Measurements from ENCODE around the gene SH2B2. TPM values are rescaled to one million over a fixed set of nuclear protein-coding genes. Genes with fewer than 3 reads are reported as not detected.

SH2B2 gene
- total RNA-seq, 1 donor from 2014 or later = 32.1 TPM

DNA sequence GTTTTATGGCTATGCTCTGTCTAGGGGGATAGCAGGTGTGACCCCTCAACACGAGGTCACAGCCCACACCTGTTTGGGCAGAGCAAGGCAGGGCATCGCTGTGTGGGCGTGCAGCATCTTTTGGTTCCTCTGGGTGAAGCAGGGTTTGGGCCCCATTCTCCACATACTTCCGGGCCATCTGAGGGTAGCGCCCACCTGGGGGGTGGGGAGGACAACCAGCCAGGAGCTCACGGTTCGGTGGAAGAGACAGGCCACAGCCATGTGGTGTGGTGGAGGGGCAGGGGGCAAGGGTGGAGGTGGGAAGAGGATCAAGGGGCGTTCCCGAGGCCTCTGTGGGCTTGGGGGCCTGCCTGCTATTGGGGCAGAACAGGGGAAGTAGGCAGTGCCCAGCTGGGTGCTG is 2.4 kb downstream of the SH2B2 start:
- ChIA-PET POLR2A (interaction anchor here (0.5 to 6.0 kb wide), 8 partner anchors 15 to 108 kb away, joined by 4 to 180 read pairs (median 7); partner anchors contain the start of gene PRKRIP1), CTCF (interaction anchor here (1.0 kb wide), 1 partner anchor 10 kb away, joined by 3 read pairs; no protein-coding TSS in a partner anchor)
- H3K27ac Mint-ChIP-seq = peak overlapping the region; percentile 84

DNA sequence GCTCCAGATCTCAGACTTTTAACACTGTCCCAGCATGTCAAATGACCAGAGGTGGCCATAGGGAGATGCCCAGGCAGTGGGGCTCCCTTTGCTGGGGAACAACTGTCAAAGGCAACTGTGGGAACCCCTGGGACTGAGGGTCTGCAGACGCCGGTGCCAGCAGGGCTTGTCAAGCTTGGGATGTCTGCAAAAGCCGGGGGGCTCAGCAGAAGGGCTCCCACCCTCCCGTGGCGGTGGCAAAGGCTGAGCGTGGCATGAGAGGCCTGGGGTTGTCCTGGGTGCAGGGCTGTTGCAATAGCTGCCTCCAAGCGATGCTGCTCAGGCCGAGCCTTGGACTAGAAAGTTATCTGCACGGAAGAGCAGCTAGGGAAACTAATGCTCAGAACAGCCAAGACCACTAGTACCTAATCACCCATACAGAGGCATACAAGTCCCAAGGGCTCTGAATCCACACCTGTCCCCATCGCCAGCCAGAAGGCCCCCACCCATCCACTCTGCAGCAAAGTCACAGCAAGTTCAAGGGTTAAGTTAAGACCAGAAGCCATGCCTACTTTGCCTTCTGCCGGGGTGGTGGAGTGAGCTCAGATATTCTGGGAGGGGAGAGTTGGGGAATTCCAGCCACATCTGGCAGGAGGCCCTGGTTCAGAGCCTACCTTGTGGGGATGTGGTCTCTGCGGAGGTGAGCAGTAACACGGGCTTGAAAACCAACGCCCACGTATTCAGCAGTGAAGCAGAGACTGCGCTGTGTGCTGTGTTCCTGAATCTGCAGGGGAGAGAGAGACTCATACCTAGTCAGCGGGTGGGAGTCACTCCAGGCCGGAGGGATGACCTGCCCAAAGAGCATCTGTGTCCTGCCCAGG is 4.6 kb downstream of the SH2B2 start:
- DNase-seq (peak; percentile 39), ATAC-seq (ENCODE audit: low read depth) (peak; percentile 43)
- ChIA-PET CTCF (interaction anchor here (0.7 kb wide), 1 partner anchor 16 kb away, joined by 3 read pairs; no protein-coding TSS in a partner anchor), POLR2A (interaction anchor here (0.9 to 6.0 kb wide), 5 partner anchors 13 to 1862 kb away, joined by 3 to 180 read pairs (median 4); partner anchors contain the start of genes MEPCE, PRKRIP1 and ZCWPW1)
- H3K27ac Mint-ChIP-seq = peak overlapping the region; percentile 74
- peaks cover 82% of the 10 kb centered on the region for H3K4me1 Mint-ChIP-seq
- TF ChIP-seq, protein P1, sequence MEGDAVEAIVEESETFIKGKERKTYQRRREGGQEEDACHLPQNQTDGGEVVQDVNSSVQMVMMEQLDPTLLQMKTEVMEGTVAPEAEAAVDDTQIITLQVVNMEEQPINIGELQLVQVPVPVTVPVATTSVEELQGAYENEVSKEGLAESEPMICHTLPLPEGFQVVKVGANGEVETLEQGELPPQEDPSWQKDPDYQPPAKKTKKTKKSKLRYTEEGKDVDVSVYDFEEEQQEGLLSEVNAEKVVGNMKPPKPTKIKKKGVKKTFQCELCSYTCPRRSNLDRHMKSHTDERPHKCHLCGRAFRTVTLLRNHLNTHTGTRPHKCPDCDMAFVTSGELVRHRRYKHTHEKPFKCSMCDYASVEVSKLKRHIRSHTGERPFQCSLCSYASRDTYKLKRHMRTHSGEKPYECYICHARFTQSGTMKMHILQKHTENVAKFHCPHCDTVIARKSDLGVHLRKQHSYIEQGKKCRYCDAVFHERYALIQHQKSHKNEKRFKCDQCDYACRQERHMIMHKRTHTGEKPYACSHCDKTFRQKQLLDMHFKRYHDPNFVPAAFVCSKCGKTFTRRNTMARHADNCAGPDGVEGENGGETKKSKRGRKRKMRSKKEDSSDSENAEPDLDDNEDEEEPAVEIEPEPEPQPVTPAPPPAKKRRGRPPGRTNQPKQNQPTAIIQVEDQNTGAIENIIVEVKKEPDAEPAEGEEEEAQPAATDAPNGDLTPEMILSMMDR (IDR thresholded peaks at IDR 0.05) = no peak
- intact Hi-C loops (cut with micrococcal nuclease) = loop anchor here (1.0 kb wide), 1 partner anchor 16 kb away; no protein-coding TSS in a partner anchor
- peak overlapping the region; percentile 74 for H3K4me3 Mint-ChIP-seq
- H3K9me3 Mint-ChIP-seq = no peaks in the 10 kb centered on the region
- H3K36me3 Mint-ChIP-seq (ENCODE audit: low read depth) = peaks cover 5% of the 10 kb centered on the region
- no peaks in the 10 kb centered on the region for H3K27me3 Mint-ChIP-seq

More for the DNA sequence above, 2.4 kb downstream of the SH2B2 start:
- ATAC-seq (ENCODE audit: low read depth) = no peak
- H3K4me1 Mint-ChIP-seq = peaks cover 77% of the 10 kb centered on the region
- H3K27me3 Mint-ChIP-seq = no peaks in the 10 kb centered on the region
- peak overlapping the region; percentile 83 for H3K4me3 Mint-ChIP-seq
- DNase-seq = no peak
- TF ChIP-seq, protein P1 (IDR thresholded peaks at IDR 0.05) = no peak
- intact Hi-C loops (cut with micrococcal nuclease) = loop anchor here (5.0 kb wide), 1 partner anchor 178 kb away; no protein-coding TSS in a partner anchor
- no peaks in the 10 kb centered on the region for H3K36me3 Mint-ChIP-seq (ENCODE audit: low read depth)
- H3K9me3 Mint-ChIP-seq = no peaks in the 10 kb centered on the region

DNA sequence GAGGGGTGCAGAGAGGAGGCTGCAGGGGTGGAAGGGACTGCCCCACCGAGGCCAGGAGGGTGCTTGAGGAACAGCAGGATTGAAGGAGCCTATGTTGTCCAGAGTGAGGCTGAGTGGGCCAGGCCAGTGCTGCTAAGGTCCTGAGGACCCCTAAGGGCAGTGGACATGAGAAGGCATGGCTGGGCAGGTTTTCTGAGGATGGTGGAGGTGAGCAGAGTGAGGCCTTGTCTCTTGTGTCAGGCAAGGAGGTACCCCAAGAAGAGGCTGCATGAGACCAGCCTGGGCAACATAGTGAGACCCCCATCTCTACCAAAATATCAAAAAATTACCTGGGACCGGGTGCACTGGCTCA is 5.2 kb downstream of the SH2B2 start:
- ChIA-PET CTCF (no interaction called here), POLR2A (interaction anchor here (1.0 to 6.0 kb wide), 6 partner anchors 12 to 1863 kb away, joined by 3 to 180 read pairs (median 6); partner anchors contain the start of genes MEPCE, PRKRIP1 and ZCWPW1)
- Mint-ChIP-seq H3K4me3 (peak overlapping the region; percentile 74), H3K36me3 (ENCODE audit: low read depth) (peaks cover 9% of the 10 kb centered on the region), H3K9me3 (no peaks in the 10 kb centered on the region), H3K27me3 (no peaks in the 10 kb centered on the region), H3K4me1 (peaks cover 89% of the 10 kb centered on the region), H3K27ac (peak overlapping the region; percentile 74)
- intact Hi-C loops (cut with micrococcal nuclease) = loop anchor here (1.0 kb wide), 1 partner anchor 15 kb away; no protein-coding TSS in a partner anchor
- TF ChIP-seq, protein P1 (IDR thresholded peaks at IDR 0.05) = no peak
- DNase-seq = no peak
- ATAC-seq (ENCODE audit: low read depth) = no peak

DNA sequence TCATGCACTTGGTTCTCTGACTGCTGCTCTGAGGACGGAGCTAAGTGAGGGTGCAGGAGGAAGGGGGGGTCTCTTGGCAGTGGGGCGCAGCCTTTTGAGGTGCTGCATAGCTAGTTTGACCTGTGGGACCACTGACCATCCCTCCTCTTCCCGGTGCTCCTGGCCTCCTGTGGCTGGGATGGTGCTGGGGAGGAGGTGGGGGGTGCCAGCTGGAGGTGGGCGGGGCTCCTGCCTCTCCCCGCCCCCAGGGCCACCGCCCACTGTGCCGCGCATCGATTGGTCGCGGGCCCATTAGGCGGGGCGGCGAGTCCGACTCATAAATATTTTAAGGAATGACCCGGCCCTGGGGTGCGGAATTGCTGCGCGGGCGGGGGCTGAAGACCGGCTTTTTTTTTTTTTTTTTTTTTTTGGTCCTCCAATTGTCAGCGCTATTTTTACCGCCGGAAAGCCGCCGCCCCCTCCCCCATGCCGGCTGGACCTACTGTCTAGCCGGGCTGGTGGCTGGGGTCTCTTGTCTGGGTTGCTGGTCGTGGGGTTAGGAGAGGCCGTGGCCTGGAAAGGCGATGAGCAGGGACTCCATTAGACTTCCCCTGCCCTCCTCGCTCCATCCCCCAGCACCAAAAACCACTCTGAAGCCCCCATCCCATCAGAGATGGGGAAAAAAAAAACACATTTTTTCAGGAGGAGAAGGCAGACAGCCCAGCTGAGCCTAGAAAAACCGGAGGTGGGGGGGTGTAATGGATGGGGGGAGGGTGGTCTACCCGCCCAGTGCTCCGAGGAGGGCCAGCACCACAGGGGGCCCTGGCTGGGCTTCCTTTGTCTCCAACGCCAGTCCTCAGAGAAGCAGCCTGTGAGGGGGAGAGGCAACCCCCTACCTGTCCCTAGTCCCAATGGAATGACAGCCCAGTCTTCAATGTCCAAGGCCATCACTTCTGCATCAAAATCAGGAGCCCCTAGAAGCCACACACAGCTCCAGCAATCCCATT is 6.4 kb downstream of the SH2B2 start:
- no peak overlapping the region for H3K4me3 Mint-ChIP-seq
- no peak for DNase-seq

More for the DNA sequence above, 6.4 kb downstream of the SH2B2 start:
- Mint-ChIP-seq H3K9me3 (no peaks in the 10 kb centered on the region), H3K27me3 (no peaks in the 10 kb centered on the region), H3K36me3 (ENCODE audit: low read depth) (peaks cover 15% of the 10 kb centered on the region), H3K27ac (peak overlapping the region; percentile 56), H3K4me1 (peaks cover 94% of the 10 kb centered on the region)
- TF ChIP-seq, protein P1 (IDR thresholded peaks at IDR 0.05) = no peak
- POLR2A ChIA-PET = interaction anchor here (0.6 to 4.1 kb wide), 7 partner anchors 14 to 127 kb away, joined by 3 to 18 read pairs (median 4); partner anchors contain the start of gene PRKRIP1
- no peak for ATAC-seq (ENCODE audit: low read depth)
- intact Hi-C loops (cut with micrococcal nuclease) = no loop called here
- CTCF ChIA-PET = interaction anchor here (1.0 kb wide), 1 partner anchor 70 kb away, joined by 3 read pairs; no protein-coding TSS in a partner anchor

Measured in activated B cell treated with CpG ODN at 0.5 μM for 24 hours (primary cell).